RWPE1 (cell line): ENCODE results near the gene ARHGAP12.

Experiments used
- CTCF ChIA-PET: fragments of 350-600 bp; sonication (Branson Sonifier 250); formaldehyde crosslinking; extraction: SDS; loops from one replicate; lab custom pipeline; 2021; lab: Yijun Ruan, JAX
- POLR2A ChIA-PET: fragments of 400-600 bp; formaldehyde crosslinking; extraction: SDS; loops from one replicate; lab custom pipeline; 2020; ENCODE audit warnings: antibody characterized with exemption; ENCODE audit not compliant: low non-redundant PET; lab: Yijun Ruan, JAX
- DNase-seq: peaks from one replicate; pipeline ENCODE4 v3.0.0; 2012; ENCODE audit warnings: low spot score
- H3K27ac ChIP-seq: fragments of 450-650 bp; 2 replicates; pipeline ENCODE4 v1.5.1; 2017
- TF ChIP-seq, protein P1 (sequence below): fragments of 450-650 bp; conservative IDR thresholded peaks from 2 replicates; pipeline ENCODE4 v1.5.1; 2017; ENCODE audit warnings: low read depth, mild to moderate bottlenecking

The ARHGAP12 gene

DNA sequence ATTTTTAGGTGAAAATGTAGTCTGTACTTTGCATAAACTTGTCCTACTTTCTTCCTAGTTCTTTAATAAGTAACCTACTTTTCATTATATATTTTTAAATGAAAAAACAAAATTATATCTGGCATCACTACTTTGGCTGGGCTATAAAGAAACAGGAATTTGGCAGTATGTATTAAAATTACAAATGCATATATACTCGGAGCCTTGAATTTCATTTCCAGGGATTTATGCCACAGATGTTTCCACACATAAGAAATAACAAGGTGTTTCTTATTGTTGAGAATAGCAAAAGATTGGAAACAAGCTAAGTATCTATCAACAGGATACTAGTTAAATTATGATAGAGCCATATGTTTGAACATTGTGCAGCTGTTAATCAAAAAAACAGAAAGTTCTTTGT, 2.2 kb upstream of the ARHGAP12 start:
- TF ChIP-seq, protein P1, sequence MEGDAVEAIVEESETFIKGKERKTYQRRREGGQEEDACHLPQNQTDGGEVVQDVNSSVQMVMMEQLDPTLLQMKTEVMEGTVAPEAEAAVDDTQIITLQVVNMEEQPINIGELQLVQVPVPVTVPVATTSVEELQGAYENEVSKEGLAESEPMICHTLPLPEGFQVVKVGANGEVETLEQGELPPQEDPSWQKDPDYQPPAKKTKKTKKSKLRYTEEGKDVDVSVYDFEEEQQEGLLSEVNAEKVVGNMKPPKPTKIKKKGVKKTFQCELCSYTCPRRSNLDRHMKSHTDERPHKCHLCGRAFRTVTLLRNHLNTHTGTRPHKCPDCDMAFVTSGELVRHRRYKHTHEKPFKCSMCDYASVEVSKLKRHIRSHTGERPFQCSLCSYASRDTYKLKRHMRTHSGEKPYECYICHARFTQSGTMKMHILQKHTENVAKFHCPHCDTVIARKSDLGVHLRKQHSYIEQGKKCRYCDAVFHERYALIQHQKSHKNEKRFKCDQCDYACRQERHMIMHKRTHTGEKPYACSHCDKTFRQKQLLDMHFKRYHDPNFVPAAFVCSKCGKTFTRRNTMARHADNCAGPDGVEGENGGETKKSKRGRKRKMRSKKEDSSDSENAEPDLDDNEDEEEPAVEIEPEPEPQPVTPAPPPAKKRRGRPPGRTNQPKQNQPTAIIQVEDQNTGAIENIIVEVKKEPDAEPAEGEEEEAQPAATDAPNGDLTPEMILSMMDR: no peak
- no peak for DNase-seq
- POLR2A ChIA-PET: no interaction called here
- CTCF ChIA-PET: interaction anchor here (0.6 to 0.9 kb wide), 3 partner anchors 16 to 1204 kb away, joined by 3 to 4 read pairs (median 4); no protein-coding TSS in a partner anchor
- no peak overlapping the region for H3K27ac ChIP-seq

GRCh38 chr10:31930023-31930751, 1.6 kb upstream of the ARHGAP12 start:
- no peak overlapping the region for H3K27ac ChIP-seq
- ChIA-PET CTCF (interaction anchor here (0.6 to 1.3 kb wide), 7 partner anchors 11 to 1204 kb away, joined by 3 to 5 read pairs (median 3); no protein-coding TSS in a partner anchor), POLR2A (no interaction called here)
- no peak for DNase-seq
- TF ChIP-seq, protein P1: no peak

DNA sequence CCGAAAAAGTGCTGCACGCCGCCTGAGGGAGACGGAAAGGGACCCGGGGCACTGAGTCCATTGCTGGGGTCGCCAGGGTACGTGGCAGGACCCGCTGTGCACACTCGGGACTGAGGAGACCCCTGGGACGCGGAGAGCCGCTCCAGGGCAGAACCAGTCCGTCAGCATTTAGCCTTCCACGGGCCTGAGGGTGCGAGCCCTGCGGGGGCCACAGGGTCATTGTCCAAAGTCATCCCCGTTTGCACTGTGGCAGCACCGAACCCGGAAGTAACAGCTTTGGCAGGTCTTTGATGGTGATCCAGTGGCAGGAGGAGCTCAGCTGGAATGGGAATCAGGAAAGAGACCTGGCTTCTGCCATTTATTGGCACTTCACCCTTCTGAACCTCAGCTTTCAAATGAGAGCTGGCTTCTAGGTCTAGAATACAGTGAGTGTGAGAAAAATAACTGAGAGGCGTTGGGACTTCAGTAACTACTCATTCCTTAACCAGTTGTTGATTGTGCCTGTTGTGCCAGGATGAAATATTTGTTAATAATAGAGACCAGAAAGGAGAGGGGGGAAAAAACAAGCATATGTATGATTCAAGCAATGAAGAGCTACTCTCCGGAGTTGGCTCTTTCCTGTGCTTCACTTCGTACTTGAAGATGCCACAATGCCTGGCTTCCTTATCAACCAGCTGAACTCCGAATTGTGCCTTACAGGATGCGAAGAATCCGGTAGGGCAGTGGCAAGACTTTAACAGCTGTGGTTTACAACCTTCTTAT, 811 bp upstream of the ARHGAP12 start:
- ChIA-PET CTCF (interaction anchor here (0.6 to 1.3 kb wide), 4 partner anchors 11 to 71 kb away, joined by 3 to 5 read pairs (median 3); no protein-coding TSS in a partner anchor), POLR2A (no interaction called here)
- H3K27ac ChIP-seq: peak overlapping the region; percentile 89
- DNase-seq: peak; percentile 36
- TF ChIP-seq, protein P1: no peak

GRCh38 chr10:31927884-31928548, 615 bp downstream of the ARHGAP12 start:
- peak overlapping the region; percentile 89 for H3K27ac ChIP-seq
- POLR2A ChIA-PET: interaction anchor here (0.6 kb wide), 2 partner anchors 26 to 37 kb away, joined by 3 to 4 read pairs; no protein-coding TSS in a partner anchor
- TF ChIP-seq, protein P1: peak; percentile 50
- CTCF ChIA-PET: interaction anchor here (0.6 to 1.2 kb wide), 2 partner anchors 66 to 133 kb away, joined by 4 read pairs; no protein-coding TSS in a partner anchor
- DNase-seq: no peak

DNA sequence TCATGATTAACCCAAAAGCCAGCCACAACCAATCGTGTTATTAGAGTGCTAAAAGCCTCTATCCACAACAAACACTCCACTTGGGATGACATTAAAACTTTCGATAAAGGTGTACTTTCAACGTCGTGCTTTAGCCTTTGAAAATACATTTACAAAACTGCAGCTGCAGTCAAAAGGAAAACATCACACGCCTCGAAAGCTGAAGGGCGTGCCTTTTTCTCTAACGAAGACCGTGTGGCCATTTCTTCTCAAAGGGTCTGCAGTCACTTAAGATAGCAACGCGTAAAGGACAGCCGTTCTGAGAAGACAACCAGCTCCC, 1.1 kb downstream of the ARHGAP12 start:
- POLR2A ChIA-PET: no interaction called here
- DNase-seq: no peak
- TF ChIP-seq, protein P1: no peak
- CTCF ChIA-PET: interaction anchor here (0.6 to 1.2 kb wide), 2 partner anchors 65 to 134 kb away, joined by 4 read pairs; no protein-coding TSS in a partner anchor
- H3K27ac ChIP-seq: peak overlapping the region; percentile 89
